ENCODE measurements around the gene ABCA4. TPM values are rescaled to one million over a fixed set of nuclear protein-coding genes. Genes with fewer than 3 reads are reported as not detected.

ABCA4 gene
- total RNA-seq, 1 experiment from 2014 or later, result 1.5 TPM

GRCh38 chr1:94004924-94005323 lies 116.0 kb downstream of the ABCA4 start:
- intact Hi-C loops (cut with micrococcal nuclease; ENCODE audit: unreplicated experiment), result no loop called here
- no peak overlapping the region for H3K4me3 ChIP-seq (ENCODE audit: low read depth in 2 of 2, low read length in 2 of 2)
- DNase-seq (ENCODE audit: low read depth, low spot score), result no peak
- TF ChIP-seq TCF7L2 (IDR thresholded peaks at IDR 0.05; ENCODE audit: low read depth, low read length), result no peak
- no peak for TF ChIP-seq CTCF (IDR thresholded peaks at IDR 0.05)
- TF ChIP-seq SIN3A (IDR thresholded peaks at IDR 0.05; ENCODE audit: borderline replicate concordance, insufficient read depth, low read depth, low read length), result no peak
- no peak for TF ChIP-seq POLR2AphosphoS5 (IDR thresholded peaks at IDR 0.05; ENCODE audit: low read depth, low read length)
- no peak for TF ChIP-seq REST (IDR thresholded peaks at IDR 0.05; ENCODE audit: insufficient read depth in 1 of 2, low read depth in 2 of 2, low read length in 1 of 2)
- H3K9me3 ChIP-seq (ENCODE audit: control insufficient read depth, insufficient read depth, low read depth, low read length), result no peaks in the 10 kb centered on the region
- H3K27me3 ChIP-seq (ENCODE audit: control insufficient read depth, insufficient read depth, low read length), result no peaks in the 10 kb centered on the region
- POLR2A ChIA-PET, result no interaction called here
- H3K4me1 ChIP-seq (ENCODE audit: control insufficient read depth, insufficient read depth, low read length), result no peaks in the 10 kb centered on the region
- no peak overlapping the region for H3K27ac ChIP-seq (ENCODE audit: low read length)
- ATAC-seq, result no peak
- no TSS peak for BruUV-seq (replicated peaks)
- in situ Hi-C loops (cut with HindIII; ENCODE audit: low pct_unique_long_range_greater_than_20kb, low sequenced_read_pairs), result no loop called here
- H3K36me3 ChIP-seq (ENCODE audit: control insufficient read depth, insufficient read depth, low read length), result no peaks in the 10 kb centered on the region
- CTCF ChIA-PET, result no interaction called here

- ATAC-seq (no peak), DNase-seq (ENCODE audit: low read depth, low spot score) (no peak)
- Histone ChIP-seq H3K27me3 (ENCODE audit: control insufficient read depth, insufficient read depth, low read length) (no peaks in the 10 kb centered on the region), H3K4me3 (ENCODE audit: low read depth in 2 of 2, low read length in 2 of 2) (no peak overlapping the region), H3K9me3 (ENCODE audit: control insufficient read depth, insufficient read depth, low read depth, low read length) (no peaks in the 10 kb centered on the region), H3K4me1 (ENCODE audit: control insufficient read depth, insufficient read depth, low read length) (no peaks in the 10 kb centered on the region), H3K27ac (ENCODE audit: low read length) (no peak overlapping the region), H3K36me3 (ENCODE audit: control insufficient read depth, insufficient read depth, low read length) (no peaks in the 10 kb centered on the region)
- POLR2A ChIA-PET, result no interaction called here
- TF ChIP-seq CTCF (IDR thresholded peaks at IDR 0.05) (no peak), POLR2AphosphoS5 (IDR thresholded peaks at IDR 0.05; ENCODE audit: low read depth, low read length) (no peak), TCF7L2 (IDR thresholded peaks at IDR 0.05; ENCODE audit: low read depth, low read length) (no peak), SIN3A (IDR thresholded peaks at IDR 0.05; ENCODE audit: borderline replicate concordance, insufficient read depth, low read depth, low read length) (no peak)
- intact Hi-C loops (cut with micrococcal nuclease; ENCODE audit: unreplicated experiment) (no loop called here), in situ Hi-C loops (cut with HindIII; ENCODE audit: low pct_unique_long_range_greater_than_20kb, low sequenced_read_pairs) (no loop called here)
- BruUV-seq (replicated peaks), result no TSS peak
- CTCF ChIA-PET, result no interaction called here
Measured at GRCh38 chr1:94002046-94002787, 118.7 kb downstream of the ABCA4 start.

Measured in Panc1 (cell line).